Fibroblast of mammary gland (primary cell): ENCODE results near the gene MRTFB.
"Not testable (repeated sequence)": the region's sequence is repeated elsewhere in the genome, so short reads cannot be mapped to it uniquely, and the experiment has no call there.

Experiments
- DNase-seq: peaks from one replicate; pipeline ENCODE4 v3.0.0-alpha.2; 2010; ENCODE audit warnings: low read depth
- H3K4me3 ChIP-seq: 2 replicates; pipeline ENCODE4 v1.5.1; 2011; ENCODE audit warnings: low read depth, mild to moderate bottlenecking, low read length, moderate library complexity; ENCODE audit not compliant: control insufficient read depth
- TF ChIP-seq, protein P1 (sequence below): conservative IDR thresholded peaks from 2 replicates; pipeline ENCODE4 v1.5.1; 2011; ENCODE audit warnings: low read depth, low read length, inconsistent platforms; ENCODE audit not compliant: control insufficient read depth, insufficient read depth

The MRTFB gene

DNA sequence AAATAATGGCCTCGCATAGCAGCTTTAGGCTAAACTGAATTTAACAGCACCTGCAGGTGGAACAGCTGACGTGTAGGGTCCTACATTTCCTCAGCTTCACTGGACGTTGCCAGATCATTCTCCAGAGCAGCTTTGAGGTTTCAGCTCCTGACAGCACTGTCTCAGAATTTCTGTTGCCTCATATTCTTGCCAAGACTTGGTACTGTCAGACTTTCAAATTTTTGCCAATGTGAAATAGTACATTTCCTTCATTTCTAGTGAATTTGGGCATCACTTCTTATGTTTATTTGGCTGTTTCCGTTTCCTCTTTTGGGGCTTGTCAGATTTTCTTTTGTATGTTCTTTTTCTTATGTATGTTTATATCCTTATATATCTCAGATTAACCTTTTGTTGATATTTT lies 48.7 kb downstream of the MRTFB start:
- DNase-seq: no peak
- TF ChIP-seq, protein P1, sequence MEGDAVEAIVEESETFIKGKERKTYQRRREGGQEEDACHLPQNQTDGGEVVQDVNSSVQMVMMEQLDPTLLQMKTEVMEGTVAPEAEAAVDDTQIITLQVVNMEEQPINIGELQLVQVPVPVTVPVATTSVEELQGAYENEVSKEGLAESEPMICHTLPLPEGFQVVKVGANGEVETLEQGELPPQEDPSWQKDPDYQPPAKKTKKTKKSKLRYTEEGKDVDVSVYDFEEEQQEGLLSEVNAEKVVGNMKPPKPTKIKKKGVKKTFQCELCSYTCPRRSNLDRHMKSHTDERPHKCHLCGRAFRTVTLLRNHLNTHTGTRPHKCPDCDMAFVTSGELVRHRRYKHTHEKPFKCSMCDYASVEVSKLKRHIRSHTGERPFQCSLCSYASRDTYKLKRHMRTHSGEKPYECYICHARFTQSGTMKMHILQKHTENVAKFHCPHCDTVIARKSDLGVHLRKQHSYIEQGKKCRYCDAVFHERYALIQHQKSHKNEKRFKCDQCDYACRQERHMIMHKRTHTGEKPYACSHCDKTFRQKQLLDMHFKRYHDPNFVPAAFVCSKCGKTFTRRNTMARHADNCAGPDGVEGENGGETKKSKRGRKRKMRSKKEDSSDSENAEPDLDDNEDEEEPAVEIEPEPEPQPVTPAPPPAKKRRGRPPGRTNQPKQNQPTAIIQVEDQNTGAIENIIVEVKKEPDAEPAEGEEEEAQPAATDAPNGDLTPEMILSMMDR: no peak
- H3K4me3 ChIP-seq: no peak overlapping the region

DNA sequence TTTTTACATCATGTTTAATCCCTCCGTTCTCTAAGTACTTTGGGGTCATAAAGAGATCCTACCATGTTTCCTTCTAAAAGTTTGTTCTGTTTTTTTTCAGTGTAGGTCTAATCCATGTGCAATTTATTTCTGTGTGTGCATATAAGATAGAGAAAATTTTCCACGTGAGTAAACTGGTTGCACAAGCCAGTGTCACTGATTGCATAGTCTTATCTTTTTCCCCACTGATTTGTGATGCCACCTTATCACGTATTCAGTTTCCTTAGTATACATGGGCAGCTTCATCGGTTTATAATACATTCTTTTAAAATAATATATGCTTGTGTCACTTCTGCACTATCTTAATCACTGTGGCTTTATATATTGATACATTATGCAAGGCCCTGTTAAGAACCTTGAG lies 49.2 kb downstream of the MRTFB start:
- no peak overlapping the region for H3K4me3 ChIP-seq
- no peak for DNase-seq
- TF ChIP-seq, protein P1: no peak

DNA sequence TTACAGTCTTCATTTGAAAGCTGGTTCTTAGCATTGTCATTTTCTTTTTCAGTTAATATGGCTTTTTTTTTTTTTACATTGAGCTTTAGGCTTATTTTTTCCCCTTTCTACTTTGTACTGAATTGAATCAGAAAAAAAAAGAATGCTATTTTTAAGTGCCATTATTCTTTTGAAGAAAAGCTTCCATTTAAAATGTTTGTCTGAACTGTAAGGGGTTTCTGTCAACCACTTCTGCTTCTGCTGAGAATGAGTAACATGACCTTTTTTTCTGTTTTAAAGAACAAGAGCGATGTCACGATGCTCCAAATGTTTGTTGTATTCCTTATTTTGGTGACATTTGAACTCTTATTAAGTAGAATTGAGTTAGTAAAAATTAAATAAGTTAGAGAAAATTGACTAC lies 50.0 kb downstream of the MRTFB start:
- TF ChIP-seq, protein P1: no peak
- DNase-seq: no peak
- no peak overlapping the region for H3K4me3 ChIP-seq

DNA sequence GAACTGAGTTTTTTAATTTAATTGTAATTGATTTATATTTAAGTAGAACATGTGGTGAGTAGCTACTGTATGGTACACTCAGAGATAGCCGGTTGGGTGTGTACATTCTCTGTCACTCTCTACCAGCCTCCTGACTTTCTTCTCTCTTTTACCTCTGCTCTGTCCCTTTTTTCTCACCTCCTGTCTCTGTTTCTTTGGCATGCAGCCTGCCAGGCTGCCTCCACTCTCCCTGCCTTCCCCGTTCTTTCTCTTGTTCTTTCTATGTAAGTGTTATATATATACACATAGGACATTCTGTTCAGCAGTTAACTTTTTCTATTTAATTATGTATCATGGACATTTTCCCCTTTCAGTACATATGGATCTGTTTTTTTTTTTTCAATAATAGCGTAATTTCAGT lies 50.8 kb downstream of the MRTFB start:
- H3K4me3 ChIP-seq: no peak overlapping the region
- DNase-seq: no peak
- TF ChIP-seq, protein P1: no peak

DNA sequence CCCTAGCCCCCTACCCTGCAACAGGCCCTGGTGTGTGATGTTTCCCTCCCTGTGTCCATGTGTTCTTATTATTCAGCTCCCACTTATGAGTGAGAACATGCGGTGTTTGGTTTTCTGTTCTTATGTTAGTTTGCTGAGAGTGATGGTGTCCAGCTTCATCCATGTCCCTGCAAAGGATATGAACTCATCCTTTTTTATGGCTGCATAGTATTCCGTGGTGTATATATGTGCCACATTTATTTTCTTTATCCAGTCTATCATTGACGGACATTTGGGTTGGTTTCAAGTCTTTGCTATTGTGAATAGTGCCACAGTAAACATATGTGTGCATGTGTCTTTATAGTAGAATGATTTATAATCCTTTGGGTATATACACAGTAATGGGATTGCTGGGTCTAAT lies 51.3 kb downstream of the MRTFB start:
- H3K4me3 ChIP-seq, DNase-seq: not testable (repeated sequence)

DNA sequence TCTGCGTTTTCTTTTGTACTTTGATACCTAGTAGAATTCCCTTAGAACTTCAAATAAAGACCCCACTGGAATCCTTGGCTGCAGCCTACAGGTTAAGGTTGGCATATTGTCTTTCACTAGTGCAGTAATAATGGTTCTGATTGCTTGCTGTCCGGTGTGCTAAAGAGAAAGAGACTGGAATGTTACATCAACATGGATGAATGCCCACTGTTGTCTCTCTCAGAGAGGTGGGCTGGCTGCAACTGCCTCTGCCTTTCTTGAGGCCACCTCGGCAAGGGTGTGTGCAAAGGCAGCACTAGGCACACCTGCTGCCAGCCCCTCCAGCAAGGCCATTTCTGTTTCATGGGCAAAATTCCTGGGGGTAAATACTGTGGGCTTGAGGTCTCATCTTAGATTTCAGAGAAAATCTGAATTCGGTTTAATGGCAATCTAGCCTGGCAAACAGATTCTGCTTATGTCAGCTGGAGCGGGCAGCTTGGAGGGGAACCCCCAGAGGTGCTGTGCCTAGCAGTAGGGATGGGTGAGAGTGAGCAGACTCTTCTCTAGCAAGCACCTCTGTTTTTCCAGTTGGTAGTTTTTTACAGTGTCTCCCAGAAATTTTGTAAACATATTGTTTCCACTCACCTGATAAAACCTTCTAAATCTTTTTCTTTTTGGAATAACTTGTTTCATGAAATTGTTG lies 54.0 kb downstream of the MRTFB start:
- DNase-seq: no peak
- no peak overlapping the region for H3K4me3 ChIP-seq
- TF ChIP-seq, protein P1: no peak

DNA sequence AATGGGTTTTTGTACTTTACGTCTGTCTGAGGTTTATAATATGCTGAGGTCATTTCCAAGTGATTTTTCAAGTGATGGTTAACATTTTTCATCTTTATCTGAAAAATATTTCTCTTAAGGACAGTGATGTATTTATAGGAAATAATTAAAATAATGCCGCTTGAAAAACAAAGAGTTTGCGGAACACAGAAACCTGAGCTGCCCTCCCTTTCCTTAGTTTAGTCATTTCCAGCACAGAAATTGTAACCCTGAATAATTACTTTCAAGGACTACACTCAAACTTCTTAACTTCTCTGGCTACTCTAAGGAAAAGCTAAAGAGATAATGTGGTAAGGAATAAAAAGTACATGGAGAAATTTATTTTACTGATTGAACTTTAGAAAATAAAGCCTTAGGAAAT lies 54.6 kb downstream of the MRTFB start:
- DNase-seq: no peak
- TF ChIP-seq, protein P1: no peak
- no peak overlapping the region for H3K4me3 ChIP-seq
